ENCODE measurements around the gene ARHGAP10. TPM values are rescaled to one million over a fixed set of nuclear protein-coding genes. Genes with fewer than 3 reads are reported as not detected.

The ARHGAP10 gene
- total and polyA plus RNA-seq, 10 of the 15 experiments (the other 5 are each of a cell fraction or from before 2014, with no cell fraction given): 1.3 to 25.8 (median 17.2) TPM

DNA sequence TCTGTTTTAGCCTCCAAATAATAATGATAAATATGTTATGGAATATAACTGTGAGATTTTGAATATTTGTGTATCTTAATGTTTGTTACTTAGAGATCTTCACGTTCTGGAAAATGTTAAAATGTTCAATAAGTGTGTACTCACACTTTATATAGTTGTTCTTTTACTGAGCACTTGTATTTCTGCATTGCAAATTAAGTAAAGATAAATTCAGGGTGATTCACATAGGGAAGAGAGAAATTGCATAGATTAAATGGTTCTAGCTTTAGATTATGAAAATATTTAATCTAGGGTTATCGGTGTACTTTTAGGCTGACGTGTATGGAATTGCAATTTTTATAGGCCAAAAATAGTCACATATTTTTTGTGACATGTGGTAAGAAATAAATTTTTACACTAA is 148.6 kb downstream of the ARHGAP10 start (continued):
- TF ChIP-seq, protein P1, sequence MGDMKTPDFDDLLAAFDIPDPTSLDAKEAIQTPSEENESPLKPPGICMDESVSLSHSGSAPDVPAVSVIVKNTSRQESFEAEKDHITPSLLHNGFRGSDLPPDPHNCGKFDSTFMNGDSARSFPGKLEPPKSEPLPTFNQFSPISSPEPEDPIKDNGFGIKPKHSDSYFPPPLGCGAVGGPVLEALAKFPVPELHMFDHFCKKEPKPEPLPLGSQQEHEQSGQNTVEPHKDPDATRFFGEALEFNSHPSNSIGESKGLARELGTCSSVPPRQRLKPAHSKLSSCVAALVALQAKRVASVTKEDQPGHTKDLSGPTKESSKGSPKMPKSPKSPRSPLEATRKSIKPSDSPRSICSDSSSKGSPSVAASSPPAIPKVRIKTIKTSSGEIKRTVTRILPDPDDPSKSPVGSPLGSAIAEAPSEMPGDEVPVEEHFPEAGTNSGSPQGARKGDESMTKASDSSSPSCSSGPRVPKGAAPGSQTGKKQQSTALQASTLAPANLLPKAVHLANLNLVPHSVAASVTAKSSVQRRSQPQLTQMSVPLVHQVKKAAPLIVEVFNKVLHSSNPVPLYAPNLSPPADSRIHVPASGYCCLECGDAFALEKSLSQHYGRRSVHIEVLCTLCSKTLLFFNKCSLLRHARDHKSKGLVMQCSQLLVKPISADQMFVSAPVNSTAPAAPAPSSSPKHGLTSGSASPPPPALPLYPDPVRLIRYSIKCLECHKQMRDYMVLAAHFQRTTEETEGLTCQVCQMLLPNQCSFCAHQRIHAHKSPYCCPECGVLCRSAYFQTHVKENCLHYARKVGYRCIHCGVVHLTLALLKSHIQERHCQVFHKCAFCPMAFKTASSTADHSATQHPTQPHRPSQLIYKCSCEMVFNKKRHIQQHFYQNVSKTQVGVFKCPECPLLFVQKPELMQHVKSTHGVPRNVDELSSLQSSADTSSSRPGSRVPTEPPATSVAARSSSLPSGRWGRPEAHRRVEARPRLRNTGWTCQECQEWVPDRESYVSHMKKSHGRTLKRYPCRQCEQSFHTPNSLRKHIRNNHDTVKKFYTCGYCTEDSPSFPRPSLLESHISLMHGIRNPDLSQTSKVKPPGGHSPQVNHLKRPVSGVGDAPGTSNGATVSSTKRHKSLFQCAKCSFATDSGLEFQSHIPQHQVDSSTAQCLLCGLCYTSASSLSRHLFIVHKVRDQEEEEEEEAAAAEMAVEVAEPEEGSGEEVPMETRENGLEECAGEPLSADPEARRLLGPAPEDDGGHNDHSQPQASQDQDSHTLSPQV (IDR thresholded peaks at IDR 0.05): no peak
- TF ChIP-seq STAT3 (IDR thresholded peaks at IDR 0.05; ENCODE audit: low read depth, low read length): no peak
- TF ChIP-seq, protein P2, sequence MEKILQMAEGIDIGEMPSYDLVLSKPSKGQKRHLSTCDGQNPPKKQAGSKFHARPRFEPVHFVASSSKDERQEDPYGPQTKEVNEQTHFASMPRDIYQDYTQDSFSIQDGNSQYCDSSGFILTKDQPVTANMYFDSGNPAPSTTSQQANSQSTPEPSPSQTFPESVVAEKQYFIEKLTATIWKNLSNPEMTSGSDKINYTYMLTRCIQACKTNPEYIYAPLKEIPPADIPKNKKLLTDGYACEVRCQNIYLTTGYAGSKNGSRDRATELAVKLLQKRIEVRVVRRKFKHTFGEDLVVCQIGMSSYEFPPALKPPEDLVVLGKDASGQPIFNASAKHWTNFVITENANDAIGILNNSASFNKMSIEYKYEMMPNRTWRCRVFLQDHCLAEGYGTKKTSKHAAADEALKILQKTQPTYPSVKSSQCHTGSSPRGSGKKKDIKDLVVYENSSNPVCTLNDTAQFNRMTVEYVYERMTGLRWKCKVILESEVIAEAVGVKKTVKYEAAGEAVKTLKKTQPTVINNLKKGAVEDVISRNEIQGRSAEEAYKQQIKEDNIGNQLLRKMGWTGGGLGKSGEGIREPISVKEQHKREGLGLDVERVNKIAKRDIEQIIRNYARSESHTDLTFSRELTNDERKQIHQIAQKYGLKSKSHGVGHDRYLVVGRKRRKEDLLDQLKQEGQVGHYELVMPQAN (conservative IDR thresholded peaks at IDR 0.05): no peak
- TF ChIP-seq RCOR1 (conservative IDR thresholded peaks at IDR 0.05; ENCODE audit: low read depth, low read length): no peak
- no peak for TF ChIP-seq WRNIP1 (IDR thresholded peaks at IDR 0.05; ENCODE audit: borderline replicate concordance, low read depth, low read length)
- no peak for TF ChIP-seq GABPA (IDR thresholded peaks at IDR 0.05; ENCODE audit: low read depth)
- no peak for TF ChIP-seq HDGF (IDR thresholded peaks at IDR 0.05)
- TF ChIP-seq SIX5 (IDR thresholded peaks at IDR 0.05; ENCODE audit: low read depth, low read length, severe bottlenecking): no peak
- TF ChIP-seq FOXK2 (IDR thresholded peaks at IDR 0.05): no peak
- TF ChIP-seq ATF7 (IDR thresholded peaks at IDR 0.05; ENCODE audit: low read depth): no peak
- TF ChIP-seq JUND (IDR thresholded peaks at IDR 0.05; ENCODE audit: low read depth, low read length): no peak
- no peak for TF ChIP-seq POU2F2 (IDR thresholded peaks at IDR 0.05; ENCODE audit: borderline replicate concordance, low read depth, low read length)
- no peak for TF ChIP-seq NFIC (IDR thresholded peaks at IDR 0.05; ENCODE audit: low read depth, low read length)
- TF ChIP-seq ZNF207 (IDR thresholded peaks at IDR 0.05; ENCODE audit: borderline replicate concordance): no peak
- no peak for TF ChIP-seq ZNF622 (IDR thresholded peaks at IDR 0.05)

All from GM12878 (cell line).